Lower lobe of right lung (tissue), 2 donors: ENCODE measurements around the gene OR13G1. TPM values are rescaled to one million over a fixed set of nuclear protein-coding genes. Genes with fewer than 3 reads are reported as not detected.

Source experiments
- ATAC-seq, 2 donors: fragments of 200-7000 bp; cut with Tn5 transposase; one replicate each; pipeline ENCODE4 v1.9.1; 2020 to 2022; ENCODE audit warnings: mild to moderate bottlenecking in 2 of 2, moderate library complexity in 2 of 2
- DNase-seq: peaks from one replicate; pipeline ENCODE4 v3.0.0-alpha.2; 2020
- H3K27ac ChIP-seq: fragments of 200-600 bp; one replicate; pipeline ENCODE4 v1.8.0; 2022
- H3K27me3 ChIP-seq: fragments of 200-600 bp; one replicate; pipeline ENCODE4 v1.8.0; 2022; ENCODE audit warnings: low read depth
- H3K36me3 ChIP-seq: fragments of 200-600 bp; one replicate; pipeline ENCODE4 v1.8.0; 2022; ENCODE audit warnings: mild to moderate bottlenecking
- H3K4me1 ChIP-seq: fragments of 200-600 bp; one replicate; pipeline ENCODE4 v1.8.0; 2022
- H3K4me3 ChIP-seq: fragments of 200-600 bp; one replicate; pipeline ENCODE4 v1.8.0; 2022; ENCODE audit warnings: mild to moderate bottlenecking
- H3K9me3 ChIP-seq: fragments of 200-600 bp; one replicate; pipeline ENCODE4 v1.8.0; 2022
- CTCF ChIP-seq: fragments of 200-600 bp; IDR thresholded peaks from one replicate; pipeline ENCODE4 v1.8.0; 2022; ENCODE audit warnings: antibody characterized with exemption, mild to moderate bottlenecking
- intact Hi-C: fragments of 100-400 bp; cut with DNase I; formaldehyde crosslinking; loops from one replicate; pipeline ENCODE4 v1.11.0; 2022
- total RNA-seq: library from RNA; stranded (reverse); fragmentation: NEBNext Ultra II Directional; extraction: Animal tissue kit (Norgen Biotek cat#: 25700); gene quantifications from one replicate; pipeline ENCODE4 v1.2.1, GENCODE V29; 2021
- donor health status: DM: no; HTN: yes; CAD: no; lungs with severe emphysema.

OR13G1 gene
- total RNA-seq, 1 donor from 2014 or later = not detected

GRCh38 chr1:247681288-247681897 is 1.9 kb upstream of the OR13G1 start:
- H3K27ac ChIP-seq = no peak overlapping the region
- intact Hi-C loops = no loop called here
- no peaks in the 10 kb centered on the region for H3K4me1 ChIP-seq
- H3K36me3 ChIP-seq = no peaks in the 10 kb centered on the region
- no peaks in the 10 kb centered on the region for H3K9me3 ChIP-seq
- ATAC-seq (peak; percentile 48 to 49), DNase-seq (no peak)
- TF ChIP-seq CTCF = peak; percentile 70
- H3K4me3 ChIP-seq = no peak overlapping the region
- H3K27me3 ChIP-seq = no peaks in the 10 kb centered on the region

DNA sequence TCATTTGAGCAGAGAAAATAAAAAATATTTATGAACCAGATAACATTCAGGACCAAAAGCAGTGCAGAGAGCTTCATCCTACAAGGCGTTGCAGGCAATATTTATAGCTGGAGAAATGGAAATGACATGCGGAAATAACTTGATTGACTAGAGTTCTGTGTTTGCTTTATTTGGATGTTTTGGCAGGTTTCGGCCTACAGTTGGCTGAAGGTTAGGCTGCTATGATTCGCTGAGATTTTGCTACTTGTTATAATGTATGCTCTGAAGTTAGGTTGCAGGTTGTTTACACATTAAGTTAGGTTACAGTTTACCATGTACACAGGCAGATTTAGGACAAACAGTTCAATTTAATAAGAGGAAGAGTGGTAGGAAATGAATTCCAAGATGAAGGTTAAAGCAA is 632 bp upstream of the OR13G1 start:
- Histone ChIP-seq H3K27me3 (no peaks in the 10 kb centered on the region), H3K27ac (no peak overlapping the region), H3K36me3 (no peaks in the 10 kb centered on the region), H3K4me1 (no peaks in the 10 kb centered on the region), H3K4me3 (no peak overlapping the region), H3K9me3 (no peaks in the 10 kb centered on the region)
- DNase-seq (no peak), ATAC-seq (no peak)
- TF ChIP-seq CTCF = no peak
- intact Hi-C loops = no loop called here

DNA sequence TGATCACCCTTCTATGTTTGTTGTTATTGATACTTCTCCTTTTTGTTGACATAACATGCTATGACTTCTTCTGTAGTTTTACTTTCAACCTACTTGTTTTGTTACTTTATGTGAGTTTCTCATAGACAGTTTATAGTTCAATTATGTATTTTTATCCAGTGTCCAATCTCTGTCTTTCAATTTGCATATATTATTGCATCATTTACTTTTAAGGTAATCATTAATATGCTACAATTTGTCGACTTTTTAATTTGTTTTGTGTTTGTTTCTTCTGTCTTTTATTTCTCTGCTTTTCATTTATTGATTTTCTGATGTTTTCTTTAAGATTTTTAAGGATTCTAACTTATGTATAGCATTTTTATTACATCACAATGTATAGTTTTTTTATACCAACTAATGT is 10.3 kb downstream of the OR13G1 start:
- no peak for TF ChIP-seq CTCF
- Histone ChIP-seq H3K9me3 (no peaks in the 10 kb centered on the region), H3K27me3 (no peaks in the 10 kb centered on the region), H3K27ac (no peak overlapping the region), H3K4me1 (no peaks in the 10 kb centered on the region), H3K4me3 (no peak overlapping the region), H3K36me3 (no peaks in the 10 kb centered on the region)
- ATAC-seq (no peak), DNase-seq (no peak)
- intact Hi-C loops = no loop called here

DNA sequence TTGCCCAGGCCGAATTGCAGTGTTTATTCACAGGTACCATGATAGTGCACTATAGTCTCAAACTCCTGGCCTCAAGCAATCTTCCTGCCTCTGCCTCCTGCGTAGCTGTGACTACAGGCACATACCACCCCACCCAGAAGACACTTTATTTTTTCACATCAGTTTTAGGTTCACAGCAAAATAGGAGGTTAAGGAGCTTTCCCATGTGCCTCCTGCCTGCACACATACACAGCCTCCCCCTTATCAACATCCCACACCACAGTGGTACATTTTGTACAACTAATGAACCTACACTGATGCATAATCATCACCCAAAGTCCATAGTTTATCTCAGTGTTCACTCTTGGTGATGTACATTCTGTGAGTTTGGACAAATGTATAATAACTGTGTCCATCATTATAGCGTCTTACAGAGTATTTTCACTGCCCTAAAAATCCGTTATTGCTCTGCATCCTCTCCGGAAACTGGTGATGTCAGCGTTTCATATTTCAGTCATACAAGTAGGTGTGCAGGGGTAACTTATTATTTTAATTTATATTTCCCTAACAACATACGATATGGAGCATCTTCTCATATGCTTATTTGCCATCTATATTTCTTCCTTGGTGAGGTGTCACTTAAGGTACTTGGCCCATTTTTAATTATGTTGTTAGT is 23.2 kb downstream of the OR13G1 start:
- Histone ChIP-seq H3K4me3 (no peak overlapping the region), H3K9me3 (no peaks in the 10 kb centered on the region), H3K36me3 (no peaks in the 10 kb centered on the region), H3K27ac (no peak overlapping the region), H3K27me3 (no peaks in the 10 kb centered on the region), H3K4me1 (no peaks in the 10 kb centered on the region)
- ATAC-seq (no peak), DNase-seq (no peak)
- no peak for TF ChIP-seq CTCF
- intact Hi-C loops = no loop called here

DNA sequence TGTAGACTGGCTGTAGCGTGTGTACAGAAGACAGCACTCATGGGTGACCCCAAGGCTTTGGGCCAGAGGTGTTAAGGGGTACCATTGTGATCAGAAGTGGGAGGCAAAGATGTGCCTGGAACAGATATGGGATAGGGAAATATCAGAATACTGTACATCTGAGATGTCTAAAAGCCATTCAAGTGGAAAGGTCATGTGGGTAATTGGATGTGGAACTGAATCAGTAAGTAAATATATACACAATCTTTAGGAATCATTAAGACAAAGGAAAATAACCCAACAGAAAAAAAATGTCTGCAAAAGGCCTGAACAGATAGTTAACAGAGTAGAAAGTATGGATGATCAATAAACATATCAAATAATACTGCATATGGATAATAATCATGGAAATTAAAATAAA is 26.5 kb downstream of the OR13G1 start:
- no peak for TF ChIP-seq CTCF
- Histone ChIP-seq H3K4me3 (no peak overlapping the region), H3K36me3 (no peaks in the 10 kb centered on the region), H3K4me1 (no peaks in the 10 kb centered on the region), H3K27me3 (no peaks in the 10 kb centered on the region), H3K27ac (no peak overlapping the region), H3K9me3 (no peaks in the 10 kb centered on the region)
- intact Hi-C loops = no loop called here
- ATAC-seq (no peak), DNase-seq (no peak)
